GM12865 (cell line): ENCODE measurements around the gene MAD1L1.

Experiments used
- DNase-seq: peaks from one replicate; pipeline ENCODE4 v3.0.0; 2010; ENCODE audit warnings: low read depth
- H3K4me3 ChIP-seq: 2 replicates; pipeline ENCODE4 v1.5.1; 2011; ENCODE audit warnings: mild to moderate bottlenecking, low read depth, low read length, control low read depth
- TF ChIP-seq, protein P1 (sequence below): IDR thresholded peaks from 2 replicates; pipeline ENCODE4 v1.5.1; 2011; ENCODE audit warnings: low read length, control low read depth, low read depth, inconsistent platforms; ENCODE audit not compliant: insufficient read depth; ENCODE audit errors: missing control alignments

The MAD1L1 gene

DNA sequence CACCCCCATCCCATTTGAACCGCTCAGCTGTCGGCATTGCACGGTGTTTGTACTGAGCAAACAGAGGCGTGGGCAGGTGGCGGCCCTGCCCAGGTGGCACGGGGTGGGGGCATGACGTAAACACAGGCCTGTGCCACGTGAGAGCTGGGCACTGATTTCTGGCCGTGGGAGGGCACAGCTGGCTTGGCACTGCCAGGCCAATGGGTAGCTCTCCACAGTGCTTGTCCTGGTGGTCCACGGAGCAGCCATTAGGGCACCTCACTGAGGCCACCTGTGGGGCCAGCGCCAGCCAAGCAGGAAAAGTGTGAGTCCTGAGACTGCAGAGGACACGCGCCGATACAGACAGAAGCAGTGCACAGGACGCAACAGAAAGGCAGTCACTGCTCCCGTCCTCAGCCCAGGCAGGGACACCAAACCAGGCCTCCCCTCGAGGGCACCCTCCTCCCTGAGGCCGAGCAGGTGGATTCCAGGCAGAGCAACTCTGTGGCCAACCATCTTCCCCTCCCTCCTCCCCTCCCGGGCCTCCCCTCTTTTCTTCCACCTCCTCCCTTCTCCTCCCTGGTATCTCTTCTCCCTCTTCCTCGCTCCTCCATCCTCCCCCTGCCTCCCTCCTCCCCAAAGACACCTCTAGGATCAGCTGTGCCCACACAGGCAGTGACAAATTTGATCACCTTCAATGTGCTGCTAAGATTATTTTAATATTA lies 303.9 kb downstream of the MAD1L1 start:
- DNase-seq, result no peak
- TF ChIP-seq, protein P1, sequence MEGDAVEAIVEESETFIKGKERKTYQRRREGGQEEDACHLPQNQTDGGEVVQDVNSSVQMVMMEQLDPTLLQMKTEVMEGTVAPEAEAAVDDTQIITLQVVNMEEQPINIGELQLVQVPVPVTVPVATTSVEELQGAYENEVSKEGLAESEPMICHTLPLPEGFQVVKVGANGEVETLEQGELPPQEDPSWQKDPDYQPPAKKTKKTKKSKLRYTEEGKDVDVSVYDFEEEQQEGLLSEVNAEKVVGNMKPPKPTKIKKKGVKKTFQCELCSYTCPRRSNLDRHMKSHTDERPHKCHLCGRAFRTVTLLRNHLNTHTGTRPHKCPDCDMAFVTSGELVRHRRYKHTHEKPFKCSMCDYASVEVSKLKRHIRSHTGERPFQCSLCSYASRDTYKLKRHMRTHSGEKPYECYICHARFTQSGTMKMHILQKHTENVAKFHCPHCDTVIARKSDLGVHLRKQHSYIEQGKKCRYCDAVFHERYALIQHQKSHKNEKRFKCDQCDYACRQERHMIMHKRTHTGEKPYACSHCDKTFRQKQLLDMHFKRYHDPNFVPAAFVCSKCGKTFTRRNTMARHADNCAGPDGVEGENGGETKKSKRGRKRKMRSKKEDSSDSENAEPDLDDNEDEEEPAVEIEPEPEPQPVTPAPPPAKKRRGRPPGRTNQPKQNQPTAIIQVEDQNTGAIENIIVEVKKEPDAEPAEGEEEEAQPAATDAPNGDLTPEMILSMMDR, result no peak
- H3K4me3 ChIP-seq, result no peak overlapping the region

DNA sequence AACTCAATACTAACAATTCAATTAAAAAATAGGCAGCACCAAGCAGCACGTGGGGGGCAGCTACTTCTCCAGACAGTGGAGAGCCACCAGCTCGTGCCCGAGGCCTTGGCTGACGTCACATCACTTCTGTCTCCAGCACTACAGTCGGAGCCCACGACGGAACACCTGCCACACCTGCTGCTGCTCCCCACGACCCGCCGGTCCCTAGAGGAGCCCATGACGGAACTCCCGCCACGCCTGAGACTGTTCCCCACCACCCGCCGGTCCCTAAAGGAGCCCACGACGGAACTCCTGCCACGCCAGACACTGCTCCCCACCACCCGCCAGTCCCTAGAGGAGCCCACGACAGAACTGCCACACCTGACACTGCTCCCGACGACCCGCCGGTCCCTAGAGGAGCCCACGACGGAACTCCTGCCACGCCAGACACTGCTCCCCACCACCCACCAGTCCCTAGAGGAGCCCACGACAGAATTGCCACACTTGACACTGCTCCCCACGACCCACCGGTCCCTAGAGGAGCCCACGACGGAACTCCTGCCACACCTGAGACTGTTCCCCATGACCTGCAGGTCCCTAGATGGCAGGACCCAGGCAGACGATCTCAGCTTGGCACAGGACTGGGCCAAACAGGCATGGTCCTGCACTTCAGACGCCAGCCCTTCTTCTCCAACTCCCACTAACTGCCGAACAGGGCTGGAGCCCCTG lies 304.7 kb downstream of the MAD1L1 start:
- DNase-seq, result no peak
- H3K4me3 ChIP-seq, result no peak overlapping the region
- TF ChIP-seq, protein P1, result no peak

DNA sequence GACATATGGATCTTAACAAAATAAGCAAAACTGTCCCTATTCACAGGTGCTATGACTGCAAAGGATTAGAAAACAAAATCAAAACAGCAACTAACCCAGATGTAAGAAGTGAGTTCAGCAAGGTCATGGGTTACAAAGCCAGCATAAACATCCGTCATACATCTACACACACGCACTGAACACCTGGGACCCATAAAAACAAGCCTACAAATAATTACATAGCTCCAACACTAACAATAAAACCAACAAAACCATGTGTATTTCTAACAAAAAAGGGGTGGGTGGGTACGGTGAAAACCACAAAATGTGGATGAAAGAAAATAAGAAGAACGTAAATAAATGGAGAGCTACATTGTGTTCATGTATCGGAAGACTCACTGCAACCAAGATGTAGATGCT lies 305.8 kb downstream of the MAD1L1 start:
- TF ChIP-seq, protein P1, result no peak
- no peak overlapping the region for H3K4me3 ChIP-seq
- DNase-seq, result no peak

DNA sequence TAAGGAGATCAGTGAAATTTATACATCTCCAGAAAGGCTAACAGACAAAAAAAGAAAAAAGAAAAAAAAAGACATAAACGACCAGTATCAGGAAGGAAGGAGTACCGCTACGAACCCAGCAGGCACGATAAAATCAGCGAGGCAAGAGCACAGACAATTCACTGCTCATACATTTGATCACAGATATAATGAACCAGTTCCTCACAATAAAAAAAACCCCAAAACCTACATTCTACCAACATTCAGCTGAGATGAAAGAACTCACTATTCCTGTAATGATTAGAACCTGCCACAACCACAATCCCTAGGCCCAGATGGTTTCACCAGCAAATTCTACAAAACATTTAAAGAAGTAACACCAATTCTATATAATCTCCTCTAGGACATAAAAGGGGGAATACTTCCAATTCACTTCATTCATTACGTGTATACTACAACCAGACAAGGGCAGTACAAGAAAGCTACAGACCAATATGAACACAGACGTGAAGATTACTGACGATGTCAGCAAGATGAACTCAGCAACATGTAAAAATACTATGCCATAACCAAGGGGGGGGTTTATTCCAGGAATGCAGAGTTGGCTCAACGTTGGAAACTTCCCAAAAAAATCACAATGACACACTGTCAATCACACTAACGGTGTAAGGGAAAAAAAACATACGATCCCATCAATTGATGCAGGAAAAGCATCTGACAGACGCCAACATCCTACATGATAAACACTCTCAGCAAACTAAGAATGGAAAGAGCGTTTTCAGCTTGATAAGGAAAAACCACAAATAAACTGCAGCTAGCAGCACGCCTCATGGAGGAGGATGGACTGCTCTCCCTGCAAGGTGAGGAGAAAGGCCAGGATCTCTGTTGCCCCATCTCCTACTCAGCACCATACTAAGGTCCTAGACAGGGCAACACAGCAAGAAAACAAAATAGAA lies 306.5 kb downstream of the MAD1L1 start:
- no peak for DNase-seq
- no peak overlapping the region for H3K4me3 ChIP-seq
- TF ChIP-seq, protein P1, result no peak

DNA sequence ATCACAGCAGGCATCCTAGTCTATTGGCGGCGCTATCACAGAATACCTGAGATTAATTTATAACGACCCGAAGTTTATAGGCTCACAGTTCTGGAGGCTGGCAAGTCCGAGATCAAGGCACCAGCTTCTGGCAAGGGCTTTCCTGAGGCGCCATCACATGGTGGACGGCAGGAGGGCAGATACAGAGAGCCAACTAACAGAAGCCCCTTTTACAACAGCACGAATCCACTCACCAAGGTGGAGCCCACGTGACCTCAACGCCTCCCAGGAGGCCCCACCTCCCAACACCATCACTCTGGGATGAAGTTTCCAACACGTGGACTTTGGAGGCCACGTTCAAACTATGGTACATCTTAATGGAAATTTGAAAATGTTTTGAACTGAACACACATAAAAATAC lies 307.4 kb downstream of the MAD1L1 start:
- no peak overlapping the region for H3K4me3 ChIP-seq
- TF ChIP-seq, protein P1, result no peak
- no peak for DNase-seq

DNA sequence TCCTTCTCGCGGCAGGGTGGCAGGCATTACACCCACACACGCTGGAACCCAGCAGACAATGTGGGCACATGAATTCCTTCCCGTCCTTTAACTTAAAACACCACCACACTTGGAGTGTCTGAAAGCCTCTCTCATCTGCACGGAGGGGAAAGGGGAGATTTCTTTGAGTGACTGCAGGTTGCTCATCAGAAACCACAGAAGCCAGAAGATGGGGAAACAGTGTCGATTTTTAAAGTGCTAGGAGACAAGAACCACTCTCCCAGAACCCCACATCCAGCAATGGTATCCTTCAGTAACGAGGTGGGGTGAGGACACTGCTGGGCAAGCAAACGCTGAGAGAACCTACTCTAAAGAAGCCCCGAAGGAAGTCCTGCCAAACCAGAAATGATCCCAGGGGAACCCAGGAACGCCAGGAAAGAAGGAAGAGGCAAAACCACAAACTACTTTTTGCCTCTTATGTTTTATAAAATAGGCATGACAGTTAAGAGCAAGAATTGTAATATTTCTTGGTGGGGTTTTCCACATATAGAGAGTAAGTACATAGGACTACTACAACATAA lies 308.4 kb downstream of the MAD1L1 start:
- no peak for DNase-seq
- TF ChIP-seq, protein P1, result no peak
- H3K4me3 ChIP-seq, result no peak overlapping the region
